ENCODE data around the gene NIPAL4. TPM values are rescaled to one million over a fixed set of nuclear protein-coding genes. Genes with fewer than 3 reads are reported as not detected.

The NIPAL4 gene
- total RNA-seq, 1 experiment from 2014 or later = not detected

DNA sequence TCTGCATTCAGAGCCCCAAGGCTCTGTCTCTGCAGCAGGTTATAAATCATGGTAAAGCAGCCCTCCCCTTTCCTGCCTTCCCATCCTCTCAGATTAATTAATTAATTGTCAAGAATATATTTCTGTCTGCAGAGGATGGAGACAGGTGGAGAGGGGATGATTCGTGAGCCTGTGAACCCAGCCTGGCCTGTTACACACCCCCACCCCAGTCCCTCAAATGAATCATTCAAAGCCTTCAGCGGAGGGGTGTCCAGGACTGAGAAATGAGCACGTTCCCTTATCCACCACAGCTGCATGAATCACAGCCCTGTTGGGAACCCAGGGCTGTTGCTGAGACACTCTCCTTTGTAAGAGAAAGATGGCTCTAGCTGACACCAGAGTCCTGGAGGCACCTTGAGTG lies 56.0 kb downstream of the NIPAL4 start:
- peak; percentile 58 for DNase-seq (ENCODE audit: low spot score)

- peak; percentile 85 for DNase-seq (ENCODE audit: low spot score)
Observed at GRCh38 chr5:157516626-157517325, 56.8 kb downstream of the NIPAL4 start.

DNA sequence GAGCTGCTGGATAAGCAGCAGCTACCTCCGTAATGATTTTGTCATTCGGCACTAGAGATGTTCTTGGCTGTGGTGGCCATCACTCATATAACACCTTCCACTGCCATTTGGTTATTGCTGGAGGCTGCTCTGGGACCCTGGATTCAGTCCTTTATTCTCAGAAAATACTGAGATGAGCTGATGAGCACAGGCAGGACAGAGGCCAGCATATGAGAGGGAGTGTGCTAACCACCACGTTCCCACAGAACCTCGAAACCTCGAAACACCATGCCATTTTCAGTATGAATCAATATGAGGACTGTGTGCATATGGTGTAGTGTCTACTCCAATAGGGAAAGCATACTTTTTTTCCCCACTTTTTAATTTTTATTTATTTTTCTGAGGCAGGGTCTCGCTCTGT lies 59.0 kb downstream of the NIPAL4 start:
- no peak for DNase-seq (ENCODE audit: low spot score)

GRCh38 chr5:157519579-157520253 lies 59.7 kb downstream of the NIPAL4 start:
- no peak for DNase-seq (ENCODE audit: low spot score)

GRCh38 chr5:157520911-157521703 lies 61.1 kb downstream of the NIPAL4 start:
- peak; percentile 85 for DNase-seq (ENCODE audit: low spot score)

- no peak for DNase-seq (ENCODE audit: low spot score)
Observed at GRCh38 chr5:157521704-157522029, 61.7 kb downstream of the NIPAL4 start.

DNA sequence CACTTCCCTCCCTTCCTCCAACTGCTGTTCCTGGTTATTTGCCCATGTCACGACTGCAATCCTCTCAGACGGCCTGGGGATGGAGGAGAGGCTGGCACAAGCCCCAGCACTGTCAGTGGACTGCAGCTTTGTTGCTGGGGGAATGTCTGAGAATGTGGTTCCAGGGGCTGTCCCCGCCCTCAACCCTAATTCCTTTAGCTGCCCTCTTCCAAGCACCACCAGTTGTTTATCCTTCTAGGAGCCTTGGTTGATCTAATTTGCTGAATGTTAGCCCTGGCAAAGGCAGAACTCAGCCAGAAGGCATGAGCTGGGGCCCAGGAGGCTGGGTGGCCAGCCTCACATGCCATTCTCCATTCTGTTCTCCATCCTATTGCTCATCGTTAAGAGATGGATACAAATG lies 64.0 kb downstream of the NIPAL4 start:
- no peak for DNase-seq (ENCODE audit: low spot score)

Other genes with a start within 250 kb of the NIPAL4 start
- gene CYFIP2, start 194.1 kb upstream of the NIPAL4 start, total RNA-seq (2014; rRNA removed; shearing (Covaris generic)) = 4.5 and 10.6 TPM in 2 replicates
- 4.9 and 5.6 TPM in 2 replicates for gene ADAM19, start 115.6 kb downstream of the NIPAL4 start, total RNA-seq (2014; rRNA removed; shearing (Covaris generic))
- gene SOX30, start 192.2 kb downstream of the NIPAL4 start, total RNA-seq (2014; rRNA removed; shearing (Covaris generic)) = not detected in 2 replicates
- not detected in 2 replicates for gene C5orf52, start 211.3 kb downstream of the NIPAL4 start, total RNA-seq (2014; rRNA removed; shearing (Covaris generic))

Data from H4 (cell line).